HG03196 (cell line): ENCODE data around the gene CAPN3.

Experiments used
- ATAC-seq: cut with Tn5 transposase; IDR thresholded peaks from one replicate; pipeline ENCODE4 v1.9.1; 2021; ENCODE audit not compliant: unreplicated experiment

Gene CAPN3

DNA sequence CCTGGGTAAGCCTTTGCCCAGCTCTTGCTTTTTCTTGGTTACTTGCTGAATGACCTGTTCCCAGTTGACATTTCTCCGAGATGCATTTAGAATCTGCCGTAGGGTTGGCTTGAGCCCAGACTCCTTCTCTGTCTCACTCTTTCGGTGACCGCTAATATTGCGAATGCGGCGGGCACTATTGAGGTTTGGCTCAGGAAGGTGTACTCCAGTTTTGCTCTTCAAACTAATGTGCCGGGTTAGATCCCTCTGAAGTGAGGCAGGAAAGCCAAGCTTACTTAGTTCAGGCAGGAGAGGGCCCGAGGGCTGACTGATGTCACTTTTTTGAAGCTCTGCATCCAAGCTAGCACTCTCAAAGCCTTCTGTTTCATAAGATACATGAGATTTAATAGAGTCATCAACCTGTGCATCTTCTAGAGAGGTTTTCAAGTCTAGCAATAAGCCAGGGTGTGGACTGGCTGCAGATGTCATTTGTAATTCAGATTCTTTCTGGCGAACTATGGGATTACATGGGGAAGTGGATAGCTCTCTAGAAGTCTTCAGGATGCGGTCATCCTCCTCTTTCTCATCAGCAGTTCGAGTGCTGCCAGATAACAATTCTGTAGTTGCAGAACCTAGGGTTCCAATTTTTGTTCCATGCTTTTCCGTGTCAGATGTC, 90.6 kb downstream of the CAPN3 start:
- no peak for ATAC-seq

GRCh38 chr15:42450425-42450790, 91.1 kb downstream of the CAPN3 start:
- no peak for ATAC-seq

GRCh38 chr15:42453826-42454225, 94.5 kb downstream of the CAPN3 start:
- no peak for ATAC-seq

DNA sequence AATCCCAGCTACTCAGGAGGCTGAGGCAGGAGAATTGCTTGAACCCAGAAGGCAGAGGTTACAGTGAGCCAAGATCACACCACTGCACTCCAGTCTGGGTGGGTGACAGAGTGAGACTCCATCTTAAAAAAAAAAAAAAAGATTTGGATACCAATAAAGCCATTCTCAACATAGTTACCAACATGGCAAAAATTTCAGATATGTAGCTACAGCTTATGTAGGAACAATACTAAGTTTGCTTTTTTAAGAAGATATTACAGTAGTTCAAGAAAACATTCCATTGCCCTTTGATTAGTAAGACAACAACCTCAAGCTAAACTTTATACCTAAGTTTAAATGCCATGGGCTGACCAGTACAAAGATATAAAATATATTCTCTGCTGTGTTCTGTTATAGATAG, 97.2 kb downstream of the CAPN3 start:
- ATAC-seq, result no peak

GRCh38 chr15:42456971-42457370, 97.7 kb downstream of the CAPN3 start:
- ATAC-seq, result no peak

DNA sequence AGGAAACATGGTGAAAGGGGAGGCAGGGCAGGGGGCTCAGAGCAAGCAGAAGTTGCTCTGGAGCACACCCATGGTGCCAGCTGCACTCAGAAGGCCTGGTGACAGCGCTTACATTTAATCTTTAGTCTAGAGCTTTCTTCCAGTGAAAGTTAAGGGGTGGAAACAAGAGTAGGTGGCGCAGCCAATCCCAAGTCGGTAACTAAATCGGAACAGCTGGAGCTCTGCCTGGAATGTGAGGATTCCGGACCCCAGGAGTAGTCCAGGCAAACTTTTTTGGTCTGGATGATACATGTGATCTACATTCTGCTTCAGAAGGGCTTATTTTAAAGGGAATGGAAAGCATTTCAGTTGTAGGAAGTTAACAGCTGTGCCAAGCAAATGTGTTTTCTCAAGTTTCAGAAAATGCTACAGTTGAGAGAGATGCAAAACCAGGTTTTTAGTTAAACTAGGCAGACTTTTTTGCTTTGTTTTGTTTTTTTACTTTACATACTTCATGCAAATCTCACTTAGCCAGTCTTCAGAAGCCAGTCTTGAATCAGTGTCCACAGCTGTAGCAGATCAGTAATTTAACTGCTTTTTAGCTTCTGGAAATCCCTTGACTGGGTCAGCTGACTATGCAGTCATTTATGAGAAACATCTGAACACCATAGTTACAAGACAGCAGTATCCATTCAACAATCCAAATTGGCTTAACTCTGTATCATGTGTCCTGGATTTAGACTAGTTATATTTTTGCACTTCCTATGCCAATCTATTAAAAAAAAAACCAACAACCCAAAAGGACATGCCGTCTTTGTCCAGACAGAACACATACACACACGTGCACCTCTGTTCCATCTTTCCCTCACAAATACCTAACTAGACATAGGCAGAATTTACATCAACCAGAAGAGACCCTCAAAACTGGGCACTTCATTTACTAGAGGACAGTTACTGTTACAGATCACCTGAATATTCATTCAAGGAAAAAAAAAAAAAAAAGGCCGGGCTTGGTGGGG, 98.4 kb downstream of the CAPN3 start:
- ATAC-seq, result peak; percentile 61

GRCh38 chr15:42461261-42461660, 102.0 kb downstream of the CAPN3 start:
- no peak for ATAC-seq
